Loucy (cell line): ENCODE measurements around the gene EFCAB8.

Experiments
- CTCF ChIP-seq: fragments of 200-600 bp; sonication (generic); conservative IDR thresholded peaks from 2 replicates; pipeline ENCODE4 v1.5.1; 2014; ENCODE audit warnings: mild to moderate bottlenecking, antibody characterized with exemption, low read length
- EZH2phosphoT487 ChIP-seq: fragments of 200-600 bp; IDR thresholded peaks from 2 replicates; pipeline ENCODE4 v1.6.1; 2018; ENCODE audit warnings: antibody characterized with exemption, mild to moderate bottlenecking, moderate library complexity, borderline replicate concordance

- TF ChIP-seq CTCF (no peak), EZH2phosphoT487 (no peak)
Measured at GRCh38 chr20:32979201-32979998, 120.7 kb downstream of the EFCAB8 start.
